ENCODE results near the gene SRCIN1.

SRCIN1 gene

DNA sequence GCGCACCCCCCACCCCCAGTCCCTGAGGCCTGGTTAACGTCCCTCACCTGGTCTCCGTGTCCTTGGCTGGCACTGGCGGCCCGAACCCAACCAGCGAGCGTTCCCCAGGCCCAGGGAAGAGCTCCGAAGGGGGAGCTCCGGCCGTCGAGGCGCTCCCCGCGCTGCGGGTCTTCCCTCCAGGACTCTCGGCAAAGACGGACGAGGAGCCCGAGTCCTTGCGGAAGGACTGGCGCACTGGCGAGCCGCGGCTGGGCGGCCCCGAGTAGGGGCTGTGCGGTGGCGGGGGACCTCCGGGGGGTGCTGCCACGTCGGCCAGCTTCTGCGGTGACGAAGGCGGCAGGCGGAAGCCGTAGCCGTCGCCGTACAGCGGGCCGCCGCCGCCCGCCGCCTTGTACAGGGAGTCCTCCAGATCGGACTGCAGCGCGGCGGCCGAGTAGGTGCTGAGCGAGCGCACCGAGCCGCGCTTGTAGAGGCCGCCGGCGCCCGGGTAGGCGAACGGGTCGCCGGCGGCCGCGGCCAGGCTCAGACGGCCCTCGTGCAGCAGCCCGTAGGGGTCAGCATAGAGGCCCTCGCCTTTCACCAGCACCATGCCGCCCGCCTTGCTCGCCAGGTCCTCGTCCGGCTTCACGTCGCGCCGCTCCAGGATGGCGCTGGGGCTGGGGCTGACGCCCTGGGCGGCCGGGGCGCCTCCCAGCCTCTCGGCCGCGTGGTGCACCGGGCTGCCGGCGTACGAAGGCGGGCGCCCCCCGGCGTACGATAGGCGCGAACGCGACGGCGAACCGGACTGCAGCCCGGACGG is 44.1 kb downstream of the SRCIN1 start:
- DNase-seq (ENCODE audit: low spot score) = no peak

DNA sequence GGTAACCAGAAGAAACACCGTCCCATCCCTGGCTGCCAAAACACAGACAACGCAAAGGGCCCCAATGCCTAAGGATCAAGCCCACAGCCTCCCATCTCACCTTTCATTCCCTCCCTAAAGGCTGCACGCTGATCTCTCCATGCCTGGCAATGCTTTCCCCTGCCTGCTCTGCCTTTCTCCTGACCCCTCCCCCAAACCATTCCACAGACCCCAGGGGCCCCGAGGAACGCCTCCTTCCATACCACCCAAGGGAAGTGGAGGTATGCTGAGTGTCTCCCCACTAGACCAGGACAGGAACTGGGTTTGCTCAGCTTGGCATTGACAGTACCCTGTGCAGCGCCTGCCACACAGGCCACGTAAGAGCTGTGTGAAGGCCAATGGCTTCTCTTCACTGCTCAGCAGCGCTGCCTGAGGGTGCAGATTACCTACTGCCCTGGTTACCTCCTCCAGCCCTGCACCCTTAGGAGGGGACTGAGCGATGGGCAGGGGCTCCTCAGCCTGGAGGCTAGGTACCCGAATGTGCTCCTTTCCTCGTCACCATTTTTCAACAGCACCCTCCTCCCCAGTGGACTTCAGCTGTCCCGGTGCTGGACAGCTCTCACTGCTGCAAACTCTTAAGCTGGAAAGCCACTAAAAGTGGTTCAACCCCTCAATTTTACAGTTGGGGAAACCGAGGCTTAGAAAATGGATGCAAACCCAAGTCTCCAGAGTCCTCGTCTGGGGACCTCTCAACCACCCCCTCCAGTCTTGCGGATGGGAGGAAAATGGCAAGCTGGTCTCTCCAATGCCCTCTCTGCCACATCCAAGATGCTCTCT is 45.0 kb downstream of the SRCIN1 start:
- no peak for DNase-seq (ENCODE audit: low spot score)

DNA sequence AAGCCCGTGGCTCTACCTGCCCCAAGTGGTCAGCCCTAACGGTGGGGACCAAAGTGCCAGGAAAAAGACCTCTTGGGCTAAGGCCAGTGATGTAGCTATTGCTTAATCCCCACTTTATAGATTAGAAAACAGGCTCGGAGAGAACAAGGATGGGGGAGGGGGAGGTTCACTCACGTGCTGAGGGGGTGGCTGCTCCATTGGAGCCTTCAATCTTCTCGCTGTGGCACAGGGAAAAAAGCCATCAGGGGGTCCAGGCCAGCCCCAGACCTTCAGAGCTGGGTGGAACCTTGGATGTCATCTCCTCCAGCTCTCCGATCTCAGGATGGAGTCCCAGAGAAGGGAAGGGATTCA is 45.9 kb downstream of the SRCIN1 start:
- no peak for DNase-seq (ENCODE audit: low spot score)

DNA sequence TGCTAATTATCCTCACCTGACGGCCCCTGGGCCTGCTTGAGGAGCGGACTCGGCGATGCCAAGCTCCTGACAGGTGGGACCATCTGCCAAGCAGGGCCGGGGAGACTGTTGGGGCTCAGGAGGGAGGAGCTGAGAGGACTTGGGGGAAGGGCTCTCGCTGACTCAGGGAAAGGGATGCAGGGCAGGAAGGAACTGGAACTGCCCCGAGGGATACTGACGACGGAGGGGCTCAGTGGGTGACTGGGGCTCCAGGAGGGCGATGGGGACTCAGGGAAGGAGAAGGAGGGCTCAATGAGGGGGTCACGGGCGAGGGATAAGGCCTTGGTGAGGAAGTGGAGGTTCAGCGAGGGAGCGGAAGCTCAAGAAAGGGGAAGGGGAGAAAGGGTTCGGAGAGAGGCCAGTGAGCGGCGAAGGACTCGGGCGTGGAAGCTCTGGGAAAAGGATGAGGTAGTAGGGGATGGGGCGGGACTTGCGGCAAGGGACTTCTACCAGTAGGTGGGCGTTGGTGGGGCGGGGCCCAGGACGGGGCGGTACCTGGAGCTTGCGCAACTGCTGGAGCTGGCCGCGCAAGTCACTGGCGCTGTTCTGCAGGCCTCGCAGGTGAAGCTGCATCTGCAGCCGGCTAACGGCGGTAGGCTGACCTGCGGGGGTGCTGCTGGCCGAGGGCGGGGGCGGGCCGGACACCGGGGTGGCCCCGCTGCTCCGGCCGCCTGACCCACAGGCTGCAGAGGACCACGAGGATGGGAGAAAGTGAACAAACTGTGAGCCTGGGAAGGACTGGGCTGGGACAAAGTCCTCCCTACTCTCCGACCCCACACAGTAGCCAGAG is 46.5 kb downstream of the SRCIN1 start:
- DNase-seq (ENCODE audit: low spot score) = peak; percentile 97

DNA sequence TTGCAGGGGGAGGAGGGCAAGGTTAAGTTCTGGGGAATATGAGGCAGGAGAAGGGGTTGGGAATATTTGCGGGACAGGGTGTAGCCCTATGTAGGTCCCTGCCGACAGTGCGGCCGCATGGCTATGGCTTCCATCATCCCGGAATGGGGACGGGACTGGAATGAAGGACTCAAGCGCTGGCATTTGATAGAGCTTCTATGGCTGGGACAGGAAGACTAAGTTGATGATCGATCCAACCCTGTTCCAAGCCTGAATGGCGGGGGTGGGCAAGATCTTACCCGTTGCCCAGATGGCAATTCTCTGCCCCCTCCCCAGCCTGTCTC is 47.1 kb downstream of the SRCIN1 start:
- DNase-seq (ENCODE audit: low spot score) = no peak

DNA sequence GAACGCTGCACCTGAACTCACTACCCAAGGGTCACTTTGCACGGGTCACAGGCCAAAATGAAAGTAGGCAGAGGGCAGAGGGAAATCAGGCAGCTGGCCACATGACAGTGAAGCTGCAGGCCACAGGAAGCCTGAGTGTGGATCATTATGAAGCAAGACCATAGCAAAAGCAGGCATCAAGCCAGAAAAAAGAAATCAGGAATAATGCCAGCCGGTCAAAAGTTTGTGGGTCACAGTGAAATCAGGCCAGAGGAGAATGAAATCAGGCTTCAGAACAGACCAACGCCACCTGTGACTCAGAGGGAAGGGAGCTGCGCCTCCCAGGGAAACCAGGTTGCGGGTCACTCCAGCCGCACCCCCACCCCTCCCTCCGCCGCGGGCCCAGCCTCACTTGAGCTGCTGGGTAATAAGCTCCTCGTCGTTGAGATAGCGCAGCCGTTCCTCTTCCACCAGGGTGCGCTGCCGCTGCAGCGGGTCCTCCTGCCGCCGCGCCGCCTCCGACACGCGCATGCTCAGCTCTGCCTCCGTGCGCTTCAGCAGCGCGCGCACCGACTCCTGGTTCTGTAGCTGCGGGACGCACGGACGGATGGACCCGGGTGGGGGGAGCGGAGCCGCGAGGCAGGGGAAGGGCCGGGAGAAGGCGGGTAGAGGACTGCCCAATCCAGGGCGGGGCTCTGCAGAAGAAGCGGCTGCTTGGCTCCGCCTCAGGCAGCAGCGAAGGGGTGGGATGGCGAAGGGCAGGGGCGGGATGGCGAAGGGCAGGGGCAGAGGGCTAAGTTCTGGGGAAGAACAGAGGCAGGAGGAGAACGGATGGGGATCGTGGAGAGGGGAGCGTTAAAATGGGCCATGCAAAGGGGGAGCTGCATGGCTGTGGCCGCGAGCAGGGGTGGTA is 47.7 kb downstream of the SRCIN1 start:
- peak; percentile 96 for DNase-seq (ENCODE audit: low spot score)

DNA sequence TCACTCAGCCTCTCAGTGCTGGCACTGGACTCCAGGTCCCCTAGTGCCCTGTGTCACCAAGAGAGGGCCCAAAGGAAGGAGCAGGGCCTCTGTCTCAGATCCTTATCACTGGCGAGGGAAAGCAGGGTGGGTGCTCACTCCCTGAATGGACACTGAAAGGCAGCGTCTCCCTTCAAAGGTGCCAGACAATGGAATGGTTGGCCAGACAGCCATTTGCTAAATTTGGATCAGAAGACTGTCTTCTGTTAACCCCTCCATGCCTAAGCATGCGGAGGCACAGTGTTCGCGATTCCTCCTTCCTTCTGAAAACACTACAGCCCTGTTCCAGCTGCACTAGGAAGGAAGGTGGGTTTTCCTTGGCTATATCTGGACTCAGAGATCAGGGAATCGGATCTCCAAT is 48.4 kb downstream of the SRCIN1 start:
- DNase-seq (ENCODE audit: low spot score) = no peak

DNA sequence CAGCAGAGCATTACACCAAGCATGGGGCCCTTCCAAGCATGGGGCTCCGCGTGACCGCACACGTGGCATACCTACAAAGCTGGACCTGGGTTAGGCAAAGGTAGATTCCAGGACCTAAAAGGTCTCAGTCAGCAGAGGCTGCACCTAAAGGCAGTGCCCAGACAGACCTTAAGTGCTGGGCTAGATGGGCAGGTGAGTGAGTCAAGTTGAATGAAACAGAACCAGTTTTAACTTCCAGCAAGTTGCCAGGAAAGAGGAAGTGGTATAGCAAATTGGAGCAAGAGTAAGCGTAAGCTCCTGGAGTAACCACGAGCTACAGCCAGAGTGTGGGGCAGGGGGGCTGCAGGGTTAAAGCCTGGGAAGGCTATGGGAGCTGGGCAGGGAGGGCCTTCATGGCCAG is 49.5 kb downstream of the SRCIN1 start:
- no peak for DNase-seq (ENCODE audit: low spot score)

DNA sequence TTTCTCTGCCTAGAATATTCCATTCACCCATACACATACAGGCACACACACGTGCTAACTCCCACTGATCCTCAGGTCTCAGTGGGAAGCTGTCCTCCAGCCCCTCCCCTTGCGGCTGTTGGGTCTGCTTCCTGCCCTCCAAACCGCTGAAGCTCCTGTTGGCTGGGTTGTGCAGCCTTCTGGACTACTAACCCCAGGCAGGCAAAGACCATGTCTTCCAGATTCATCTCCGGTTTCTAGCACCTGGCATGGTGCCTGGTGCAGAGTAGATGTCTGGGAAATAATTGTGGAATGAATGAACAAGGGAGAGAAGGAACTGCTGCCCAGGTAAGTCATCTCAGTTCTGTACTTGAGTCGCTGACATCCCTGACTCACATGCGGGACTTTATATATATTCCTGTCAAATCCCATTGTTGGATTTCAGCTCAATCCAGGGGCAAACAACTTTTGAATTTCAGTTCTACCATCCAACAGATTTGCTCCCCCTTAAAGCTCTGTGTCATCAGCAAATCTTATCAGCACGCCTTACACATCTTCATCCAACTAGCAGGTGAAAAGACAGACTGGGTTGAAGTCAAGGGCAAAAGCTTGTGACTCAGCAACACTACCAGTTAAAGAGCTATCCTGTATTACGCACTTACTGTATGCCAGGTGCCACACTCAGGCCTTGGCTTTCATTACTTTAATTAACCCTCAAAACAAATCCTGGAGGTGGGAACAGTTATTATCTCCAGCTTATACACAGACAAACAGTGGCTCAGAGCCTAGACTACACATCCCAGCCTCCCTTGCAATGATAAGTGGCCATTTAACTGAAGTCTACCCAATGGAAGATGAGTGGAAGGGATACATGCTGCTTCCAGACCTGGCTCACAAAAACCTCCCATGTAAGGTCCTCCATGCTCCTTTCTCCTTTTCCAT is 51.1 kb downstream of the SRCIN1 start:
- DNase-seq (ENCODE audit: low spot score) = no peak

DNA sequence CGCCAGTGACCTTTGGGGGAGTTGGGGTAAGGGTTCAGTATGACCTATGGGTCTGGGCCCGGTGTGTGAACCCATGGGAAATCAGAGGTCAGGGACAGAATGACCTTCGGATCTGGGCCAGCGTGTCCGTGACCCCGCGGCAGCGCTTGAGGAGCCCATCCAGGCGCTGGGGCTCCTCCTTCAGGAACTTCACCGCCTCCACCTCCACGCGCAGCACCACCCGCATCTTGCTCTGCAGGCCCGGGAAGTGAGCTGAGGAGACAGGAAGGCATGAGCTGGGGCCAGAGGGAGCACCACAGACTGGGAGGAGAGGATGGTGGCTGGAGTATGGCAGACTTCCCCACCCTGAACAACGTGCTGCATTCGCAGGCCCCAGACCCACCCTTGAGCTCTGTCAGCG is 53.4 kb downstream of the SRCIN1 start:
- DNase-seq (ENCODE audit: low spot score) = no peak

DNA sequence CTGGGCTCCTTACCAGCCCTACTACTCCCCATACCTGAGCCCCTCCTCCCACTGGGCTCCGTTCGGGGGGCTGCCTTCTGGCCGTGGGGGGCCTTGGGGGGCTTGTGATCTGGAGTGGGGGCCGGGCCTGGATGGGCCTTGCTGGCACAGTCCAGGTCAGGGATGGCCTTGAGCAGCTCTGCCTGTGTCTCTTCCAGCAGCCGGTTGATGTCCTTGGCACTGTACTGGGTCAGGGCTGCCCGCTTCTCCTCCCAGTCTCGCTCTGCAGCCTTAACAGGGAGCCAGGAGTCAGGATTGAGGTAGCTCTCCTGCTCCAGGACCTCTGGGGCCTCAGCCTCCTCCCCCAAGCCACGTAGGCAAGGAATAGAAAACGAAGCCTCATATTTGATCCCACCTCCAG is 54.6 kb downstream of the SRCIN1 start:
- no peak for DNase-seq (ENCODE audit: low spot score)

DNA sequence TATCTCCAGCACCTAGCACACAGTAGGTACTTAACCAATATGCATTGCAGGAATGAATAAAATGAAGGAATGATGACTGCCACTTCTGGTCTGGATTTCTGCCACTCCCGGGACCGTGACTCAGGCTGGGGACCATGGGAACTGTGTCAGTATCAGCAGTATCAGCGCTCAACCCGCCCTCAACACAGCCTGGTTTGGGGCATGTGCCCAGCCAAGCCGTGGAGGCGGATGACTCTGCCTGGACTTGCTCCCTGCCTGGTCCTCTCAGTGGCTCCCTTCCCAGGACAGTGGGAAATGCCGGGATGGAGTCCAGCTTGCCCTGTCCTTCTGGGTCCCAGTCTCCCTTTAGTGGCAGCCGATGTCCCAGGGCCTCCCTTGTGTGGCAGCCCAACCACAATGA is 55.1 kb downstream of the SRCIN1 start:
- no peak for DNase-seq (ENCODE audit: low spot score)

DNA sequence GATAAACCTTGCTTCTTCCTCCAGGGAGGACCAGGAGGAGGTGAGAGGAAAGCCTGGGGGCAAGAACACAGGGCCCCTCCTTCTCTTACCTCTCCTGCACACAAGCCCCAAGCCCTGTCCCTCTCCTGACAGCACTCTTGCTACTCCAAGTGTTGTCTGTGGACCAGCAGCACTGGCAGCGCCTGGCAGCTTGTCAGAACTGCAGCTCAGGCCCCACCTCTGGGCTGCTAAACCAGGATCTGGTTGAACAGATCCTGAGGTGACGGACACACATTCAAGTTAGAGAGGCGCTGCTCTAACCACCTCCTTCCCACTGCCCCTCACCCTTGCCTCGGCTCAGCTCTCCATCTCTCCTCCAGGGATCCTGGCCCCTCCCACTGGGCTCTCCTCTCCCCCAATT is 56.5 kb downstream of the SRCIN1 start:
- DNase-seq (ENCODE audit: low spot score) = no peak

DNA sequence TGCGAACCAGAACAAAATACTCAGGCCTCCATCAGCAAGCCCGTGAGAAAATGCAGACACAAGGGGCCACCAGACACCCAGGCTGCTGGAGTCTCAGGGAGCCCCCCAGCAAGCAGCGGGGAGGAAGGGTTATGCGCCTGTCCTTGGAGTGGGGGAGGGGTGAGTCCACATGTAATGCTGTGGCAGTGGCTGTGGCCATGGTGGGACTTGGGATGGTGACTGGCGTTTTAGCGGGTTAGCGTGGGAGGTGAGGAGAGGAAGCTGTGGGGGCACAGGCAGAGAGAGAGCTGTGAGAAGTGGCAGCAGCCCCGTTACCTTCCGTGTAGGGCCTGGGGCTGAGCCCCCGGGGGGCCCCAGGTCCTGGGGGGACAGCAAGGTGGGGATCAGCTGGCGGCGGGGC is 58.3 kb downstream of the SRCIN1 start:
- DNase-seq (ENCODE audit: low spot score) = no peak

DNA sequence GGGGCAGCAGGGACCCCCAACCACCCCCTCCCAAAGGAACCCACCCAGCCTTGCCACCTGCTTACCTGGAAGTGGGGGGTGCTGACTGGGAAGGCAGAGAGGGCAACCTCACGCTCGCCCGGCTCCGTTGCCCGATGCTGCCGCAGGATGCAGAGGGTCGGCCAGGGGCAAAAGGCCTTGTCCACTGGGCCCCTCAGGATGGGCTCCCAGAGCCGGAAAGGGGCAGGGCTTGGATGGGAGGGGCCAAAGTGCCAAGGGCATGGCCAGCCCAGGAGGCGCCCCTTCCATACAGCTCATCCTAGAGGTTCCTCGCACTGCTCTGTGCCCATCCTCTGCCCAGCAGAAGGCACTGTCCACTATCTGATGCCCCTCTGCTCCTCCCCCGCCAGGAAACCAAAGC is 59.4 kb downstream of the SRCIN1 start:
- DNase-seq (ENCODE audit: low spot score) = no peak

DNA sequence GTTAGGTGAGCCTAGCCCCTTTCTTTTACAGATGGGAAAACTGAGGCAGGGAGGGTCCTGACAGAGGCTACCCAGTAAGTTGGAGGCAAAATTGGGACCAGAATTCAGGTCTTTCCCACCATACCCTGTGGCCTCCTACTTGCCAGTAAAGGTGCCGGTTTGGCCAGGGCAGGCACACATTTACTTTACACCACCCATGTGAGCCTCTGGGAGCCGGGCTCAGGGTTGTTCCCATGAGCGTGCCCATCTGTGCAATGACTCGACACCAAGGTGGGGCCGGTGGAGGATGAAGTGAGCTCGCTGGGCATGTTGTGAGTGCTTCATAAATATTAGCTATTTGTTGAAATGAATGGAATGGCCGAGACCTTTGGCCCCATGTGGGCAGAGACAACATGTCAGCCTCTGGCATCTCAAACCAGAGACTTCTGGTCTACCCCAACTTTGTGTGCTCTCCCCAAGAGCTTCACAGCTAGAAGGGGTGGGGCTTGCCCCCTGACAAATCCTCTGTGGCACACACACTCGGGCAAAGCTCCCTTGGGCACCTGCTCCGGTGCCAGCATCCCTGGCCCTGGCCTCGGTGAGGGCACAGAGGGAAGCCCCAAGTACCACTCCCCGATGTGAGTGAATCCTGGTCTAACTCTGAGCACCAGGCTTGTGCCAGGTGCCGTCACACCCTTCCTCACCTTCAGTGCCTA is 60.1 kb downstream of the SRCIN1 start:
- no peak for DNase-seq (ENCODE audit: low spot score)

DNA sequence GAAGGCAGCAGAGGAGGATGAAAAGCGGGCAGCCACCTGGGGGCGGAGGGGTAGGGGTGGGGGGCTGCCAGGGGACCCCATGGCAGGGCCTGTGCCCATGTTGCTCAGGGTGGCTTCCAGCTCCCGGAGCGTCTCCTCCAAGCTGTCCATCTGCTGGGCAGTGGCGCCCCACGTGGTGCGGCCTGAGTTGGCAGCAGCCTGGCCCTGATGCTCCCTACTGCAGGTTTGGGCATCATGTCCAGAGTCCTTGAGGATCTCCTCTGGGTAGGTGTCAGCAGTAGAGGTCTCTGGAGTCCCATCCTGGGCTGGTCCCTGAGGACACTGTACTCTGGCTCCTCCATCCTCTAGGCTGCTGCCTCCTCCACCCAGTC is 60.9 kb downstream of the SRCIN1 start:
- no peak for DNase-seq (ENCODE audit: low spot score)

DNA sequence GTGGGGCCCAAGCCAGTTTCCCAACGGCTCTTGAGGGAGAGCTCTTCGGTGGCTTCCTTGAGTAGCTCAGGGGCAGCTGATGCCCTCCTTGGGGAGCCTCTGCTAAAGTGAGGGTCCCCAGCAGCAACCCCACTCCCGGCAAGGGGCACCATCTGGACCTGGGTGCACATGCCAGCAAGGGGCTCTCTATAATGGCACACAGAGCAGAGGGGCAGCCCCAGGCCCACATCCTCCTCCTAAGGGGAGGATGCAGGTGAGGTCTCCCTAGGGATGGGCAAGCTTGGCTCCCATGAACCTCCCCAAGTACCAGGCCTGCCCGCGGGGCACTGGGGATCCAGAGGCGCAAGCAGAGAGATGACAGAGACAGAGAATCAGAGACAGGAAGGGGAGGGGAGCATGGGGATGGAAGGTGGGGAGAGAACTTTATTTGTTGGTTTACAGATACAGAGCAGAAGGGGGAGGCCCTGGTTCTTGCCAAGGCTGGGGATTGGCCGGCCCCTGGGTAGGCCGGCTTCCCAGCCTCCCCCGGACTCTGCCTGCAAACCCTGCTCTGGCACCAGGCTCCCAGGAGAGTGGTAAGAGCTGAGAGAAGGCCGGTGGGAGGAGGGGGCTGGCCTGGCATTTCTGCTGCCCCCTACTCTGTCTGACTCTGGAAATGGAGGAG is 61.4 kb downstream of the SRCIN1 start:
- no peak for DNase-seq (ENCODE audit: low spot score)

DNA sequence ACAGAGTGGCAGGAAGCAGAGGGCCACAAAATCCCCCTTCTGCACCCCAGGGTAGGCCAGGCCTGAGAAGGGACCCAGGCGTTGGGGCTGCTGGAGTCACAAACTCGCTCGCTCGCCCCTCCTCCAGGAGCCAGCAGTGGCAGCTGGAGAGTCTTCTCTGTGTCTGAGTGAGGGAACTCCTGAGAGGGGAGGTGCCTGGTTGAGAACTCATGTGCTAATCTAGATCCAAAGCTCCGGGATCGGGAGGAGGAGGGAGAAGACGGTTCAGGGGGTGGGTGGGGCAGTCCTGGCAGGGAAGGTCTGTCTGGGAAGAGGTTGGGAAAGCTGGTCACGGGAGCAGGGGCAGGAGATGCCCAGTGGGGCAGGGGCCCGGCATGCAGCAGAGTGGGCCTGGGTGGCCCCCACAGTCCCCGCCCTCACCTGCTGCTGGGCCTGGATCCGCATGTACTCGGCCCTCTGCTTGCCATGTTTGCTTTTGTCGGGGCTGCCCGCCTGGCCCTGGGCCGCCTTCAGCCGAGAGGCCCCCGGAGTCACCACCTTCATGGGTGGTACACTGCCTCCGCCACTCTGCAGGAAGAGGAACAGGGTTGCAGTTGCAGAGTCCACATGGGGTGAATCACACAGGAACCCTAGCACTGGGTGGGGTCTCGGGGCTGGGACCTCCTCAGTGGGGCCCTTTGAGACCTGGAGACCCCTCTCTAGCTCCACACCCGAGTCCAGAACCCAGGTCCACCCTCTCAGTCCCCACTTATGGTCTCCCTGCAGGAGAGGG is 62.2 kb downstream of the SRCIN1 start:
- DNase-seq (ENCODE audit: low spot score) = no peak

Data from HuH-7.5 (cell line).